H1 (cell line): Measurements from ENCODE around the gene TMEM156. TPM values are rescaled to one million over a fixed set of nuclear protein-coding genes. Genes with fewer than 3 reads are reported as not detected.

Source experiments
- CTCF ChIA-PET: fragments of 300-600 bp; sonication (Branson Sonifier 250); formaldehyde crosslinking; loops from one replicate; lab custom pipeline; 2021; ENCODE audit not compliant: partially characterized antibody; lab: Charles Lee
- POLR2A ChIA-PET: fragments of 300-600 bp; sonication (Branson Sonifier 250); formaldehyde crosslinking; loops from one replicate; lab custom pipeline; 2021; ENCODE audit warnings: inconsistent platforms; ENCODE audit not compliant: partially characterized antibody; lab: Charles Lee
- DNase-seq, 2 experiments: peaks; one replicate each; pipeline versions ENCODE4 v3.0.0 to v3.0.0-alpha.2; 2010 to 2022; ENCODE audit warnings: low spot score in 2 of 2, low read depth in 1 of 2, mixed read lengths in 1 of 2
- FAIRE-seq: peaks from 2 replicates; lab custom pipeline; 2011; peaks lifted over from hg19 to GRCh38; lab: Jason Lieb, UNC
- H2AFZ ChIP-seq: 2 replicates; pipeline ENCODE4 v1.8.1; 2012; ENCODE audit warnings: low read length, inconsistent platforms
- H2AK5ac ChIP-seq: 2 replicates; pipeline ENCODE4 v1.6.1; 2013; ENCODE audit warnings: low read depth, low read length
- H2BK120ac ChIP-seq: replicated peaks from 2 replicates; pipeline ENCODE3; 2013; ENCODE audit warnings: low read depth, low read length, inconsistent platforms
- H2BK12ac ChIP-seq: 2 replicates; pipeline ENCODE4 v1.6.1; 2013; ENCODE audit warnings: low read depth, low read length
- H2BK15ac ChIP-seq: 2 replicates; pipeline ENCODE4 v1.6.1; 2013; ENCODE audit warnings: low read length
- H2BK20ac ChIP-seq: 2 replicates; pipeline ENCODE4 v1.6.1; 2013; ENCODE audit warnings: low read length
- H2BK5ac ChIP-seq: 2 replicates; pipeline ENCODE4 v1.6.1; 2013; ENCODE audit warnings: low read depth, low read length
- H3K14ac ChIP-seq: 2 replicates; pipeline ENCODE4 v1.6.1; 2013; ENCODE audit warnings: inconsistent platforms; ENCODE audit not compliant: insufficient read length
- H3K18ac ChIP-seq: 2 replicates; pipeline ENCODE4 v1.6.1; 2013; ENCODE audit warnings: low read length; ENCODE audit errors: extremely low read depth
- H3K23ac ChIP-seq: 2 replicates; pipeline ENCODE4 v1.6.1; 2013; ENCODE audit warnings: inconsistent platforms; ENCODE audit not compliant: insufficient read length
- H3K23me2 ChIP-seq: 2 replicates; pipeline ENCODE4 v1.6.1; 2013; ENCODE audit warnings: low read depth, low read length
- H3K27ac ChIP-seq: 2 replicates; pipeline ENCODE4 v1.6.1; 2011; ENCODE audit warnings: low read depth, low read length, inconsistent platforms
- H3K27me3 ChIP-seq, 4 experiments: replicated peaks in 1 of 4; 1 replicate in 1 of 4; 2 replicates in 3 of 4; pipeline versions ENCODE4 v1.6.1 to v1.8.1; 2011 to 2013; ENCODE audit warnings: low read length in 3 of 4, mild to moderate bottlenecking in 3 of 4, inconsistent platforms in 2 of 4, mixed read lengths in 2 of 4, moderate library complexity in 1 of 4; ENCODE audit not compliant: control insufficient read depth in 3 of 4, insufficient read depth in 3 of 4; ENCODE audit errors: extremely low read depth in 1 of 4
- H3K36me3 ChIP-seq, 4 experiments: 2 replicates each; pipeline versions ENCODE4 v1.6.1 to v1.8.1; 2011 to 2013; ENCODE audit warnings: mild to moderate bottlenecking in 4 of 4, low read length in 3 of 4, moderate library complexity in 2 of 4, control low read depth in 1 of 4, inconsistent platforms in 1 of 4; ENCODE audit not compliant: insufficient read depth in 4 of 4, control insufficient read depth in 2 of 4
- H3K4ac ChIP-seq: replicated peaks from 2 replicates; pipeline ENCODE3; 2013; ENCODE audit warnings: low read length, low read depth, mixed read lengths, inconsistent platforms; ENCODE audit not compliant: insufficient read length
- H3K4me1 ChIP-seq, 4 experiments: replicated peaks in 1 of 4; 1 replicate in 1 of 4; 2 replicates in 3 of 4; pipeline versions ENCODE4 v1.6.1 to v1.8.1; 2011 to 2013; ENCODE audit warnings: low read length in 3 of 4, inconsistent platforms in 2 of 4, mixed read lengths in 1 of 4; ENCODE audit not compliant: insufficient read depth in 4 of 4, control insufficient read depth in 3 of 4
- H3K4me2 ChIP-seq, 2 experiments: 2 replicates each; pipeline versions ENCODE4 v1.6.1 to v1.8.1; 2011 to 2013; ENCODE audit warnings: low read depth in 2 of 2, low read length in 2 of 2, control low read depth in 1 of 2, inconsistent platforms in 1 of 2, mild to moderate bottlenecking in 1 of 2; ENCODE audit not compliant: insufficient read depth in 1 of 2
- H3K4me3 ChIP-seq, 4 experiments: fragments of 200-600, 300-600 bp in 1 of 4; sonication (generic), shearing (Covaris generic), sonication (Bioruptor Twin) in 1 of 4; 2 replicates each; pipeline versions ENCODE4 v1.5.1 to v1.8.1; 2011 to 2016; ENCODE audit warnings: low read length in 4 of 4, low read depth in 3 of 4, control low read depth in 2 of 4, inconsistent platforms in 2 of 4, mild to moderate bottlenecking in 2 of 4, mixed read lengths in 1 of 4, moderate library complexity in 1 of 4; ENCODE audit not compliant: insufficient read depth in 2 of 4; ENCODE audit errors: extremely low read depth in 1 of 4
- H3K56ac ChIP-seq: replicated peaks from 2 replicates; pipeline ENCODE3; 2013; ENCODE audit warnings: low read depth, mild to moderate bottlenecking, mixed read lengths, low read length, inconsistent platforms; ENCODE audit not compliant: insufficient read length
- H3K79me1 ChIP-seq: 2 replicates; pipeline ENCODE4 v1.6.1; 2013; ENCODE audit warnings: low read depth, low read length, control low read depth
- H3K79me2 ChIP-seq, 2 experiments: 2 replicates each; pipeline versions ENCODE4 v1.6.1 to v1.8.1; 2012 to 2013; ENCODE audit warnings: low read length in 2 of 2, mild to moderate bottlenecking in 2 of 2, inconsistent platforms in 1 of 2; ENCODE audit not compliant: insufficient read depth in 2 of 2, control insufficient read depth in 1 of 2
- H3K9ac ChIP-seq, 4 experiments: replicated peaks in 1 of 4; 1 replicate in 1 of 4; 2 replicates in 3 of 4; pipeline versions ENCODE4 v1.6.1 to v1.8.1; 2011 to 2013; ENCODE audit warnings: low read depth in 3 of 4, low read length in 3 of 4, control low read depth in 2 of 4, mild to moderate bottlenecking in 2 of 4, moderate library complexity in 2 of 4, inconsistent platforms in 1 of 4; ENCODE audit errors: extremely low read depth in 1 of 4
- H3K9me3 ChIP-seq, 2 experiments: 2 replicates each; pipeline versions ENCODE4 v1.6.1 to v1.8.1; 2012 to 2013; ENCODE audit warnings: mild to moderate bottlenecking in 2 of 2, moderate library complexity in 2 of 2, control low read depth in 1 of 2, inconsistent platforms in 1 of 2, low read depth in 1 of 2, low read length in 1 of 2, mixed read lengths in 1 of 2; ENCODE audit not compliant: insufficient read depth in 2 of 2
- H4K20me1 ChIP-seq, 2 experiments: replicated peaks in 1 of 2; 2 replicates each; pipeline versions ENCODE3 to v1.8.1; 2011 to 2013; ENCODE audit warnings: inconsistent platforms in 2 of 2, low read length in 2 of 2, mild to moderate bottlenecking in 1 of 2; ENCODE audit not compliant: insufficient read depth in 2 of 2, control insufficient read depth in 1 of 2
- H4K5ac ChIP-seq: 2 replicates; pipeline ENCODE4 v1.6.1; 2013; ENCODE audit warnings: low read length, low read depth, mixed read lengths, inconsistent platforms; ENCODE audit not compliant: insufficient read length
- H4K8ac ChIP-seq: 2 replicates; pipeline ENCODE4 v1.8.0; 2013; ENCODE audit warnings: mild to moderate bottlenecking, moderate library complexity, low read length, inconsistent platforms; ENCODE audit not compliant: insufficient read depth; ENCODE audit errors: extremely low read depth
- H4K91ac ChIP-seq: replicated peaks from 2 replicates; pipeline ENCODE3; 2013; ENCODE audit warnings: low read length, mixed read lengths, inconsistent platforms; ENCODE audit not compliant: insufficient read length
- ASH2L ChIP-seq: fragments of 200-600, 300-600 bp; sonication (generic); IDR thresholded peaks from one replicate; pipeline ENCODE4 v1.7.1; 2017; ENCODE audit warnings: low read length
- CREB1 ChIP-seq: IDR thresholded peaks from 2 replicates; pipeline ENCODE4 v1.6.1; 2012; ENCODE audit warnings: inconsistent platforms
- EGR1 ChIP-seq: IDR thresholded peaks from 2 replicates; pipeline ENCODE4 v1.6.1; 2011; ENCODE audit warnings: low read depth, low read length, borderline replicate concordance
- EZH2 ChIP-seq: fragments of 200-600 bp; sonication (generic); IDR thresholded peaks from 2 replicates; pipeline ENCODE4 v1.7.1; 2012; ENCODE audit warnings: low read depth, mild to moderate bottlenecking, moderate library complexity, low read length, inconsistent platforms; ENCODE audit not compliant: severe bottlenecking
- GABPA ChIP-seq: IDR thresholded peaks from 2 replicates; pipeline ENCODE4 v1.6.1; 2011; ENCODE audit warnings: mild to moderate bottlenecking, low read length, moderate library complexity, borderline replicate concordance; ENCODE audit not compliant: insufficient read depth
- HDAC6 ChIP-seq: IDR thresholded peaks from one replicate; pipeline ENCODE4 v1.7.1; 2012; ENCODE audit warnings: low read depth, mild to moderate bottlenecking, inconsistent platforms, low read length, moderate library complexity
- KDM1A ChIP-seq: fragments of 200-600, 300-600 bp; sonication (generic); IDR thresholded peaks from 2 replicates; pipeline ENCODE4 v1.7.1; 2016; ENCODE audit warnings: mild to moderate bottlenecking, low read length, borderline replicate concordance
- KDM5A ChIP-seq: fragments of 200-600 bp; IDR thresholded peaks from 2 replicates; pipeline ENCODE4 v1.7.1; 2012; ENCODE audit warnings: mild to moderate bottlenecking, low read length, inconsistent platforms, mixed read lengths
- MAFK ChIP-seq: IDR thresholded peaks from 2 replicates; pipeline ENCODE4 v1.6.1; 2012; ENCODE audit warnings: low read depth, mild to moderate bottlenecking, improper control_type of control experiment, low read length
- POU5F1 ChIP-seq: IDR thresholded peaks from 2 replicates; pipeline ENCODE4 v1.6.1; 2011; ENCODE audit warnings: low read depth, mild to moderate bottlenecking, low read length, moderate library complexity
- RBBP5 ChIP-seq: IDR thresholded peaks from 2 replicates; pipeline ENCODE4 v1.7.1; 2012; ENCODE audit warnings: low read depth, mild to moderate bottlenecking, inconsistent platforms, low read length, moderate library complexity, borderline replicate concordance
- RXRA ChIP-seq: IDR thresholded peaks from 2 replicates; pipeline ENCODE4 v1.6.1; 2011; ENCODE audit warnings: low read depth, mild to moderate bottlenecking, low read length, moderate library complexity; ENCODE audit not compliant: insufficient read depth
- SP2 ChIP-seq: IDR thresholded peaks from 2 replicates; pipeline ENCODE4 v1.6.1; 2012; ENCODE audit warnings: mild to moderate bottlenecking, low read length, inconsistent platforms
- SRF ChIP-seq: IDR thresholded peaks from 2 replicates; pipeline ENCODE4 v1.6.1; 2011; ENCODE audit warnings: mild to moderate bottlenecking, low read depth, low read length, moderate library complexity
- SUZ12 ChIP-seq: fragments of 200-600 bp; sonication (generic); IDR thresholded peaks from 2 replicates; pipeline ENCODE4 v1.6.1; 2012; ENCODE audit warnings: mild to moderate bottlenecking, inconsistent platforms, low read length, moderate library complexity, mixed read lengths
- TEAD4 ChIP-seq: IDR thresholded peaks from 2 replicates; pipeline ENCODE4 v1.6.1; 2012; ENCODE audit warnings: low read depth, low read length, inconsistent platforms, mixed read lengths
- WGBS, 2 experiments: shearing (Covaris generic) in 1 of 2; methylation state at CpG; one replicate each; pipeline versions ENCODE4 v1.1.6 to v1.1.7; 2013 to 2015; ENCODE audit warnings: low lambda C conversion rate in 2 of 2, mixed read lengths in 2 of 2, inconsistent platforms in 1 of 2, low coverage in 1 of 2, missing lambda C conversion rate in 1 of 2; ENCODE audit not compliant: insufficient replicate concordance in 2 of 2, insufficient coverage in 1 of 2, insufficient read length in 1 of 2; ENCODE audit errors: extremely low coverage in 1 of 2, missing lambda C conversion rate in 1 of 2; 5-methylcytosine and 5-hydroxymethylcytosine counted together
- polyA plus RNA-seq, 7 experiments: library from polyadenylated mRNA; depleted of rRNA in 3 of 7; stranded (reverse) in 5 of 7; unstranded in 2 of 7; fragments of >200 nt in 5 of 7; fragments of 200-250 nt in 2 of 7; gene quantifications; 1 replicate in 5 of 7; 2 replicates in 1 of 7; 4 replicates in 1 of 7; pipeline versions ENCODE4 v1.2.1 to v1.2.3, GENCODE V29; 2011 to 2013; ENCODE audit warnings: missing spikeins in 2 of 7, mixed read lengths in 2 of 7
- total RNA-seq: library from RNA; stranded (reverse); fragmentation: NEBNext Ultra II Directional; extraction: Animal tissue kit (Norgen Biotek cat#: 25700); gene quantifications from 2 replicates; pipeline ENCODE4 v1.2.1, GENCODE V29; 2021

The TMEM156 gene
- total and polyA plus RNA-seq, 2 of the 8 experiments (the other 6 are each of a cell fraction or from before 2014, with no cell fraction given) = not detected

DNA sequence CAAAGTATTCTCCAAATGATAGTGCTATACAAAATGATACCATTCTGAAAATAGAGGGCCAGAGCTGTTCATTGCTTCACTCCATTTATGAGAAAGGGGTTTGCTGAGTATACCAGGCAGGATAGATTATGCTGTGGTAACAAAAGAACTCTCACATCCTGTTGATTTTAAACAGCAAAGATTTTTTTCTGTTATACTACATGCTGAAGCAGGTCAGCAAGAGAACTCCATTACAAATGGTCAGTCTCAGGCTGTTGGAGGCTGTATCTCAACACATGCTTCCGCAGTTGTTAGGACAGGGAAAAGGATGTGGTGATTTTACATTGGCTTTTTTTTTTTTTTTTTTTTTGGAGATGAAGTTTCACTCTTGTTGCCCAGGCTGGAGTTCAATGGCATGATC is 16.1 kb upstream of the TMEM156 start:
- no peaks in the 10 kb centered on the region for H4K20me1 ChIP-seq
- peaks cover 0 to 26% of the 10 kb centered on the region in 2 experiments; a peak in 2 of 4 replicates for H3K79me2 ChIP-seq
- no peak overlapping the region for H3K4me3 ChIP-seq
- H3K4ac ChIP-seq = peak overlapping the region; percentile 44
- H3K4me1 ChIP-seq = peaks cover 5 to 10% (median 6%) of the 10 kb centered on the region in 4 experiments; a peak in 6 of 7 replicates
- no peak overlapping the region for H2BK12ac ChIP-seq
- FAIRE-seq = no peak
- no peak overlapping the region for H3K56ac ChIP-seq
- no peak overlapping the region for H3K23ac ChIP-seq
- H3K23me2 ChIP-seq = peaks cover 5% of the 10 kb centered on the region; the same call in 1 of the 2 replicates
- H3K36me3 ChIP-seq = no peaks in the 10 kb centered on the region
- H3K9ac ChIP-seq = no peak overlapping the region
- ChIA-PET CTCF (interaction anchor here (1.0 to 1.2 kb wide), 2 partner anchors 24 to 192 kb away, joined by 3 read pairs; partner anchors contain the start of gene TLR6), POLR2A (no interaction called here)
- no peak overlapping the region for H3K14ac ChIP-seq
- no peak overlapping the region for H2BK15ac ChIP-seq
- no peak overlapping the region for H2BK5ac ChIP-seq
- no peak overlapping the region for H4K8ac ChIP-seq
- no peaks in the 10 kb centered on the region for H3K27me3 ChIP-seq
- no peaks in the 10 kb centered on the region for H3K9me3 ChIP-seq
- no peak overlapping the region for H4K91ac ChIP-seq
- H3K4me2 ChIP-seq = no peak overlapping the region
- DNase-seq = no peak
- TF ChIP-seq POU5F1 (no peak), GABPA (no peak), CREB1 (no peak), KDM5A (no peak), ASH2L (no peak), TEAD4 (no peak), KDM1A (no peak), SP2 (no peak), SRF (no peak), RBBP5 (no peak), EGR1 (no peak), SUZ12 (no peak), RXRA (no peak), EZH2 (no peak), HDAC6 (no peak), MAFK (no peak)
- H3K18ac ChIP-seq = no peak overlapping the region
- H2BK120ac ChIP-seq = no peak overlapping the region
- H2AFZ ChIP-seq = no peak overlapping the region
- H3K27ac ChIP-seq = no peak overlapping the region
- H4K5ac ChIP-seq = no peak overlapping the region
- no peak overlapping the region for H2BK20ac ChIP-seq
- no peak overlapping the region for H2AK5ac ChIP-seq
- H3K79me1 ChIP-seq = no peaks in the 10 kb centered on the region
- 92% methylated on average over 1 of the region's 1 CpG; no CpG with 5 or more reads in 1 of the 2 experiments for WGBS, 2 experiments
